ENCODE results near the gene KBTBD3. TPM values are rescaled to one million over a fixed set of nuclear protein-coding genes. Genes with fewer than 3 reads are reported as not detected.
"Not testable (repeated sequence)": the region's sequence is repeated elsewhere in the genome, so short reads cannot be mapped to it uniquely, and the experiment has no call there.

KBTBD3 gene
- total RNA-seq, 1 experiment from 2014 or later = 5.6 TPM

DNA sequence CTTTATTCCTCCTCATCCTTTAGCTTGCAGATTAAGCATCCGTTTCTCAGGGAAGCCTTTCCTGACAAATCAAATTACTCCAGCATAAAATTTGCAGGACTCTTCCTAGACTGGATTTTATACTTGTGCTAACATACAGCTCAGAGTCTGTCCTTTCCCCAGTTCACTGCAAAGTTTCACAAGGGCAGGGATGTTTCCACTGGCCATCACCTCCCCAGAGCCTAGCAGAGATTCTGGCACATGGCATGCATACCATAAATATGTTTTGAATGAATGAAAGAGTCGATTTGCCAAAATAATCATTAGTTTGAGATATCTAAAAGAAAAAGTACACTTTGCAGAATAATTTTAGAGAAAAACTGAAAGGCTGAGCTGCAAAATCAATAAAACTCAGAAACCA lies 65.7 kb downstream of the KBTBD3 start:
- Histone ChIP-seq H3K36me3 (ENCODE audit: control insufficient read depth, insufficient read depth, low read length) (peaks cover 9% of the 10 kb centered on the region), H3K9me3 (peaks cover under 1% of the 10 kb centered on the region; the same call in 1 of the 2 replicates), H3K4me3 (ENCODE audit: low read depth, low read length) (no peak overlapping the region), H3K4me1 (no peaks in the 10 kb centered on the region), H3K27me3 (replicated peaks; ENCODE audit: control insufficient read depth, insufficient read depth, low read length) (no peaks in the 10 kb centered on the region)
- TF ChIP-seq CTCF (IDR thresholded peaks at IDR 0.05; ENCODE audit: insufficient read depth in 1 of 2, low read depth in 1 of 2, low read length in 1 of 2, severe bottlenecking in 1 of 2, unreplicated experiment in 1 of 2) = no peak
- no peak overlapping the region for H3K27ac Mint-ChIP-seq (ENCODE audit: unreplicated experiment)
- no peak overlapping the region for H3K4me3 Mint-ChIP-seq (ENCODE audit: unreplicated experiment)
- intact Hi-C loops (cut with micrococcal nuclease; ENCODE audit: unreplicated experiment) = no loop called here
- H3K9me3 Mint-ChIP-seq (ENCODE audit: unreplicated experiment) = no peaks in the 10 kb centered on the region
- H3K36me3 Mint-ChIP-seq (ENCODE audit: insufficient read depth, unreplicated experiment) = peaks cover 46% of the 10 kb centered on the region
- DNase-seq = no peak
- BruUV-seq (replicated peaks) = no TSS peak
- CTCF ChIA-PET = no interaction called here
- no peaks in the 10 kb centered on the region for H3K4me1 Mint-ChIP-seq (ENCODE audit: low read depth, unreplicated experiment)
- POLR2A ChIA-PET = no interaction called here
- H3K27me3 Mint-ChIP-seq (ENCODE audit: insufficient read depth, unreplicated experiment) = no peaks in the 10 kb centered on the region

DNA sequence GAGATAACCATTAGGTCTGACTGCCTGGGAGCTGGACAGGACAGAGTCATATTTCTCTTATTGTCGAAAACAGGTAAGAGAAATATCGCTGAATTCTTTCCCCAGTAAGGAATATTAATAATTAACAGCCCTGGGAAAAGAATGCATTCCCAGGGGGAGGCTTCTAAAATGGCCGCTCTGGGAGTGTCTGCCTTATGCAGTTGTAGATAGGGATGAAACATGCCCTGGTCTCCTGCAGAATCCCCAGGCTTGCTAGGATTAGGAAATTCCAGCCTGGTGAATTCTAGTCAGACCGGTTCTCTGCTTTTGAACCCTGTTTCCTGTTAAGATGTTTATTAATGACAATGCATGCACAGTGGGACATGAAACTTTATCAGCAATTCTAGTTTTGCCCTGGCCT lies 74.1 kb downstream of the KBTBD3 start:
- BruUV-seq (replicated peaks); H3K4me3 Mint-ChIP-seq (ENCODE audit: unreplicated experiment); H3K27me3 Mint-ChIP-seq (ENCODE audit: insufficient read depth, unreplicated experiment); H3K4me1 Mint-ChIP-seq (ENCODE audit: low read depth, unreplicated experiment); H3K27ac Mint-ChIP-seq (ENCODE audit: unreplicated experiment); H3K27me3 ChIP-seq (replicated peaks; ENCODE audit: control insufficient read depth, insufficient read depth, low read length); H3K4me3 ChIP-seq (ENCODE audit: low read depth, low read length); H3K36me3 ChIP-seq (ENCODE audit: control insufficient read depth, insufficient read depth, low read length); CTCF ChIA-PET; intact Hi-C loops (cut with micrococcal nuclease; ENCODE audit: unreplicated experiment); POLR2A ChIA-PET: not testable (repeated sequence)
- H3K9me3 Mint-ChIP-seq (ENCODE audit: unreplicated experiment) = peaks cover 30% of the 10 kb centered on the region
- peak; percentile 49 to 62 for DNase-seq
- peaks cover 10% of the 10 kb centered on the region for H3K4me1 ChIP-seq
- peaks cover 11% of the 10 kb centered on the region for H3K9me3 ChIP-seq
- peaks cover 46% of the 10 kb centered on the region for H3K36me3 Mint-ChIP-seq (ENCODE audit: insufficient read depth, unreplicated experiment)

DNA sequence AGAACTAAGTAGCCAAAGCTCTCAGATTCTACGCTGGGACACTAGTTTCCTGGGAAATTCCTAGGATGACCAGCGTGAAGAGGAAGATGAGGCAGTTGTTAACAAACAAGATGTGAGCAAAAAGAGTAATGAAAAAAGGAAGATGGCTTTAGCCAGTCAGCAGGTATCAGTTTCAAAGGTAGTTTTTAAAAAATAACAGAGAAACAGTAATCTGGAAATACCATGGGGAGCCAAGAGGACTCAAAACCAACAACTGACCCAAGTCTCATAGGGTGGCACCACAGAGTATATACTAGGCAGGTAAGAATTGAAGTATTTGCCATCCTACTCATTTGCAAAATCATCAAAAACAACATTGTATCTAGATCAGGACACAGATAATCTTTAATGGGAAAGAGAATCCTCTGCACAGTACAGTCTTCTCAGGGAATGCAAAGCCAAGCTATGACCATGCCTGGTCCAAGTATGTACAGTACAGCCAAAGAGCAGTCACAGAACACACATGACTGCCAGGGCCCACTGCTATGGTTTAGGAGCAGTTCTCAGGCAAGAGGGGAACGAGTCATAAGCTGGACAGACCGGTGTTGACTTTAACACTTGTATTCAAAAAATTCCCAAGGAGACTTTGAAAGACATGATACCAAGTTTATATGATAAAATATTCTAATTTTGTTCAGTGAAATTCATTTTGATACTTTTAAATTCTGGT lies 75.7 kb downstream of the KBTBD3 start:
- intact Hi-C loops (cut with micrococcal nuclease; ENCODE audit: unreplicated experiment) = no loop called here
- POLR2A ChIA-PET = interaction anchor here (0.6 kb wide), 1 partner anchor 23 kb away, joined by 3 read pairs; no protein-coding TSS in a partner anchor
- no peak overlapping the region for H3K4me3 Mint-ChIP-seq (ENCODE audit: unreplicated experiment)
- peaks cover 30% of the 10 kb centered on the region for H3K36me3 Mint-ChIP-seq (ENCODE audit: insufficient read depth, unreplicated experiment)
- peaks cover 10% of the 10 kb centered on the region for H3K4me1 Mint-ChIP-seq (ENCODE audit: low read depth, unreplicated experiment)
- Histone ChIP-seq H3K4me1 (peaks cover 10% of the 10 kb centered on the region), H3K4me3 (ENCODE audit: low read depth, low read length) (no peak overlapping the region), H3K27me3 (replicated peaks; ENCODE audit: control insufficient read depth, insufficient read depth, low read length) (no peaks in the 10 kb centered on the region), H3K9me3 (peaks cover 10% of the 10 kb centered on the region), H3K36me3 (ENCODE audit: control insufficient read depth, insufficient read depth, low read length) (peaks cover 7% of the 10 kb centered on the region)
- TF ChIP-seq CTCF (IDR thresholded peaks at IDR 0.05; ENCODE audit: insufficient read depth in 1 of 2, low read depth in 1 of 2, low read length in 1 of 2, severe bottlenecking in 1 of 2, unreplicated experiment in 1 of 2) = no peak
- peaks cover 30% of the 10 kb centered on the region for H3K9me3 Mint-ChIP-seq (ENCODE audit: unreplicated experiment)
- H3K27me3 Mint-ChIP-seq (ENCODE audit: insufficient read depth, unreplicated experiment) = no peaks in the 10 kb centered on the region
- H3K27ac Mint-ChIP-seq (ENCODE audit: unreplicated experiment) = peak overlapping the region; percentile 3
- no peak for DNase-seq
- BruUV-seq (replicated peaks) = no TSS peak
- CTCF ChIA-PET = no interaction called here

Other genes with a start within 250 kb of the KBTBD3 start
- 24.2 and 25.7 TPM in 2 replicates for gene MSANTD4, start 55.1 kb downstream of the KBTBD3 start, total RNA-seq (2022)
- 64.8 and 70.4 TPM in 2 replicates for gene AASDHPPT, start 315 bp upstream of the KBTBD3 start, total RNA-seq (2022)

All from Caco-2 (cell line).